Spleen (tissue), 11 donors: ENCODE results near the gene SH2D3C. TPM values are rescaled to one million over a fixed set of nuclear protein-coding genes. Genes with fewer than 3 reads are reported as not detected.

Source experiments
- DNase-seq: peaks from one replicate; pipeline ENCODE4 v3.0.0-alpha.2; 2020
- H3K27ac ChIP-seq, 8 donors: fragments of 200-600 bp; sonication (generic) in 7 of 8; 1 replicate in 4 of 8; 2 replicates in 4 of 8; pipeline versions ENCODE4 v1.5.0 to v1.8.0; 2016 to 2021; ENCODE audit warnings: inconsistent platforms in 4 of 8, mild to moderate bottlenecking in 4 of 8, moderate library complexity in 1 of 8
- H3K27me3 ChIP-seq, 7 donors: fragments of 200-600 bp; sonication (generic) in 6 of 7; replicated peaks in 1 of 7; 1 replicate in 4 of 7; 2 replicates in 3 of 7; pipeline versions ENCODE4 v1.5.0 to v1.8.0; 2016 to 2021; ENCODE audit warnings: inconsistent platforms in 3 of 7, mild to moderate bottlenecking in 1 of 7
- H3K36me3 ChIP-seq, 6 donors: fragments of 200-600 bp; sonication (generic) in 5 of 6; 1 replicate in 4 of 6; 2 replicates in 2 of 6; pipeline versions ENCODE4 v1.5.0 to v1.8.0; 2016 to 2021; ENCODE audit warnings: inconsistent platforms in 2 of 6
- H3K4me1 ChIP-seq, 6 donors: fragments of 200-600 bp; sonication (generic) in 5 of 6; 1 replicate in 3 of 6; 2 replicates in 3 of 6; pipeline versions ENCODE4 v1.5.0 to v1.8.0; 2016 to 2021; ENCODE audit warnings: inconsistent platforms in 3 of 6
- H3K4me3 ChIP-seq, 8 donors: fragments of 200-600 bp; sonication (generic) in 7 of 8; 1 replicate in 4 of 8; 2 replicates in 4 of 8; pipeline versions ENCODE4 v1.5.0 to v1.8.0; 2016 to 2021; ENCODE audit warnings: inconsistent platforms in 4 of 8, mild to moderate bottlenecking in 4 of 8, moderate library complexity in 2 of 8
- H3K9me3 ChIP-seq, 8 donors: fragments of 200-600 bp; sonication (generic) in 7 of 8; 1 replicate in 4 of 8; 2 replicates in 4 of 8; pipeline versions ENCODE4 v1.5.0 to v1.8.0; 2016 to 2021; ENCODE audit warnings: inconsistent platforms in 4 of 8
- POLR2A ChIP-seq, 3 donors: fragments of 450-650 bp; IDR thresholded peaks; one replicate each; pipeline ENCODE4 v1.5.1; 2017; ENCODE audit warnings: antibody characterized with exemption in 3 of 3, mild to moderate bottlenecking in 1 of 3
- POLR2AphosphoS5 ChIP-seq, 3 donors: sonication (generic); formaldehyde crosslinking; IDR thresholded peaks; one replicate each; pipeline ENCODE4 v1.5.1; 2017; ENCODE audit warnings: antibody characterized with exemption in 3 of 3
- WGBS, 5 donors: extraction: QIAGEN DNeasy Blood & Tissue Kit in 3 of 5; methylation state at CpG; one replicate each; pipeline versions ENCODE4 v1.1.5 to v1.1.7; 2013 to 2018; 5-methylcytosine and 5-hydroxymethylcytosine counted together
- intact Hi-C: fragments of 100-400 bp; cut with DNase I; formaldehyde crosslinking; loops from one replicate; pipeline ENCODE4 v1.15.0; 2023; ENCODE audit warnings: low total_unique reads
- polyA plus RNA-seq, 3 donors: library from polyadenylated mRNA; stranded (reverse); fragments of 200-250 nt; gene quantifications; one replicate each; pipeline ENCODE4 v1.2.1, GENCODE V29; 2013
- total RNA-seq, 7 donors: library from RNA; depleted of rRNA in 3 of 7; stranded (reverse); fragments of >200 nt in 3 of 7; fragmentation: NEBNext Ultra II Directional in 4 of 7; extraction: Animal tissue kit (Norgen Biotek cat#: 25700) in 4 of 7; gene quantifications; one replicate each; pipeline versions ENCODE4 v1.1.0 to v1.2.1, GENCODE V29; 2016 to 2021
- TF ChIP-seq, protein P1 (sequence below), 11 experiments: fragments of 200-600 bp in 7 of 11; fragments of 450-650 bp in 4 of 11; sonication (generic) in 4 of 11; IDR thresholded peaks in 8 of 11; conservative IDR thresholded peaks in 3 of 11; 1 replicate in 7 of 11; 2 replicates in 4 of 11; pipeline versions ENCODE4 v1.4.0 to v1.8.0; 2016 to 2021; ENCODE audit warnings: antibody characterized with exemption in 11 of 11, inconsistent platforms in 4 of 11, mild to moderate bottlenecking in 1 of 11
- donor health status: healthy with polysubstance abuse.
- donor health status: DM: no; HTN: no; CAD: no; lungs with moderate emphysema.
- donor health status: DM: no; HTN: no; CAD: no.
- donor health status: Bipolar disorder and iron deficiency.
- donor health status: healthy.
- donor health status: DM: no; HTN: no; CAD: no.
- donor health status: DM: yes; HTN: yes; CAD: no.

Gene SH2D3C
- total and polyA plus RNA-seq, 10 donors = 27.0 to 85.4 (median 50.9) TPM

DNA sequence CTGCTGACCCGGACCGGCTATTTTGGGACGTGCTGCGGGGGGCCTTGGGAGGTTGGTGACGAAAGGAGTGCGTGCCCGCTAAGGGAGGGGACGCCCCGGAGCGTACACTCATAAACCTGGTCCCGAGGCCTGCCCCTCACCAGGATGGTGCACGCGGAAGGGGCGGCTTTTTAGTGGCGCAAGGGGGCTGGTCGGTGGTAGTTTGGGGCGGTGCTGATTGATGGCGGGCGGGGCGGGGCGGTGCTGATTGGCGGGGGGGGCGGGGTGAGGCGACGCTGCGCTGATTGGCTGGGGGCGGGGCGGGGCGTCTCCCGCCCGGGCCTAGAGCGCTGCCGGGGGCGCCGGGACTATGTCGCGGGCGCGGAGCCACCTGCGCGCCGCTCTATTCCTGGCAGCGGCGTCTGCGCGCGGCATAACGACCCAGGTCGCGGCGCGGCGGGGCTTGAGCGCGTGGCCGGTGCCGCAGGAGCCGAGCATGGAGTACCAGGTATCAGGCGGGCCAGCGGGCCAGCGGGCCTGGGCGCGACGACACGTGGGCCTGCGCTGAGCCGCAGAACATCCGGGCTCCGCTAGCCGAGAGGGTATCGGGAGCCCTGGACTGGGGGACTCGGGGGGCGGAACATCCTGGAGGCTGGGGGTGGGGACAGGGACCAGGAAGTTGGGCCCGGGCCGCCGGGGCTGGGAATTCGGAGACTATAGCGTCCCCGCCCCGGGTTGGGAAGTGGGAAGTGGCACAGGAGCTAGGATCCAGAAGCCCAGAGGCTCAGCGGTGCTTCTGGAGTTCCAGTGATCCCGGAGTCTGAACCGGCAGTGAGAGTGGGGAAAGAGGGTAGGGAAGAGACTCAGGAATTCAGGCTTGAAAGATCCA is 24.3 kb upstream of the SH2D3C start, which contains the start of gene FPGS:
Gene FPGS (plus strand): TSS at position 307 of the 868 bp plus-strand sequence. CDS start 43 bp downstream, at position 350.
- peak; percentile 95 for DNase-seq
- Histone ChIP-seq H3K4me3 (peak within 1 kb of the TSS; percentile 68 to 92 (median 78)), H3K9me3 (no peaks in the 10 kb centered on the region), H3K27me3 (no peaks in the 10 kb centered on the region), H3K4me1 (peaks cover 13 to 74% (median 52%) of the 10 kb centered on the region in 6 donors), H3K27ac (peak within 1 kb of the TSS; percentile 84 to 97 (median 92)), H3K36me3 (peaks cover 0 to 36% (median 17%) of the 10 kb centered on the region in 6 donors)
- intact Hi-C loops = no loop called here
- TF ChIP-seq POLR2A (IDR thresholded peaks at IDR 0.05) (peak; percentile 28 to 57 (median 31)), POLR2AphosphoS5 (IDR thresholded peaks at IDR 0.05) (peak; percentile 85 to 88 (median 88))
- TF ChIP-seq, protein P1, sequence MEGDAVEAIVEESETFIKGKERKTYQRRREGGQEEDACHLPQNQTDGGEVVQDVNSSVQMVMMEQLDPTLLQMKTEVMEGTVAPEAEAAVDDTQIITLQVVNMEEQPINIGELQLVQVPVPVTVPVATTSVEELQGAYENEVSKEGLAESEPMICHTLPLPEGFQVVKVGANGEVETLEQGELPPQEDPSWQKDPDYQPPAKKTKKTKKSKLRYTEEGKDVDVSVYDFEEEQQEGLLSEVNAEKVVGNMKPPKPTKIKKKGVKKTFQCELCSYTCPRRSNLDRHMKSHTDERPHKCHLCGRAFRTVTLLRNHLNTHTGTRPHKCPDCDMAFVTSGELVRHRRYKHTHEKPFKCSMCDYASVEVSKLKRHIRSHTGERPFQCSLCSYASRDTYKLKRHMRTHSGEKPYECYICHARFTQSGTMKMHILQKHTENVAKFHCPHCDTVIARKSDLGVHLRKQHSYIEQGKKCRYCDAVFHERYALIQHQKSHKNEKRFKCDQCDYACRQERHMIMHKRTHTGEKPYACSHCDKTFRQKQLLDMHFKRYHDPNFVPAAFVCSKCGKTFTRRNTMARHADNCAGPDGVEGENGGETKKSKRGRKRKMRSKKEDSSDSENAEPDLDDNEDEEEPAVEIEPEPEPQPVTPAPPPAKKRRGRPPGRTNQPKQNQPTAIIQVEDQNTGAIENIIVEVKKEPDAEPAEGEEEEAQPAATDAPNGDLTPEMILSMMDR (IDR thresholded peaks at IDR 0.05 in 8 of 11, conservative IDR thresholded peaks at IDR 0.05 in 3 of 11) = peak in 1 of 11 experiments; percentile 28
- 0 to 1% (median 0%) methylated on average over 13 to 83 of the region's 83 CpGs for whole genome bisulfite sequencing, 5 donors

DNA sequence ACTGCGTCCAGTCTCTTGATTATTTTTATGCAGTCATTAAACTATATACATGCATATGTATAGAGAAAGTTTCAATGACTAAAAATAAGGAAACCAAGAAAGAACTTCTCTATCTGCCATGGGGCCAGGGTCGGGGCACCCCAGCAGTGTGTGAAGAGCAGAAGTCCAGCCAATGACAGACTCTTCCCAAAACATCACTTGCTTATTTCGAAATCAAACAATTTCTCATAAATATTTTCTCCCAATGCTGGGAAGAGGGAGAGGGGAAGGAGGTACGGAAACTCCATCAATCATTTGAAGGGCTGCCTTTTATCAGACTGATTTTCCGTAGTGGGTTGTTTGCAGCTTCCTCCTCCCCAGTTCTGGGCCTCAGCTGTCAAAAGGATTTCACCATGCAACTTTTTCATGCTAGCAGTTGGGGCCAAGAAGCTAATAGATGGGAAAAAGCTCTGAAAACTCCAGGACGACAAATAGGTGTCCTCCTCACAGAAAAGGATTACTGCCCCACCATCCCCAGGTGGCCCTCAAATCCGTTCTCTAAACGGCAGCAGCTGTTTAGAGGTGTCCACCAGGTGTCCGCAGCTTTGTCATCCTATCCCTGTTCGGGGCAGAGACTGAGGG is 23.6 kb upstream of the SH2D3C start:
- Histone ChIP-seq H3K27ac (peak overlapping the region; percentile 83 to 97 (median 92)), H3K36me3 (peaks cover 0 to 29% (median 10%) of the 10 kb centered on the region in 6 donors), H3K9me3 (no peaks in the 10 kb centered on the region), H3K27me3 (no peaks in the 10 kb centered on the region), H3K4me1 (peaks cover 17 to 74% (median 59%) of the 10 kb centered on the region in 6 donors), H3K4me3 (peak overlapping the region; percentile 39 to 92 (median 78))
- TF ChIP-seq, protein P1 (IDR thresholded peaks at IDR 0.05 in 8 of 11, conservative IDR thresholded peaks at IDR 0.05 in 3 of 11) = peak in 2 of 11 experiments; percentile 10 to 16
- no peak for TF ChIP-seq POLR2AphosphoS5 (IDR thresholded peaks at IDR 0.05)
- WGBS, 5 donors = 11 to 17% (median 13%) methylated on average over 10 of the region's 10 CpGs
- no peak for DNase-seq
- intact Hi-C loops = no loop called here

DNA sequence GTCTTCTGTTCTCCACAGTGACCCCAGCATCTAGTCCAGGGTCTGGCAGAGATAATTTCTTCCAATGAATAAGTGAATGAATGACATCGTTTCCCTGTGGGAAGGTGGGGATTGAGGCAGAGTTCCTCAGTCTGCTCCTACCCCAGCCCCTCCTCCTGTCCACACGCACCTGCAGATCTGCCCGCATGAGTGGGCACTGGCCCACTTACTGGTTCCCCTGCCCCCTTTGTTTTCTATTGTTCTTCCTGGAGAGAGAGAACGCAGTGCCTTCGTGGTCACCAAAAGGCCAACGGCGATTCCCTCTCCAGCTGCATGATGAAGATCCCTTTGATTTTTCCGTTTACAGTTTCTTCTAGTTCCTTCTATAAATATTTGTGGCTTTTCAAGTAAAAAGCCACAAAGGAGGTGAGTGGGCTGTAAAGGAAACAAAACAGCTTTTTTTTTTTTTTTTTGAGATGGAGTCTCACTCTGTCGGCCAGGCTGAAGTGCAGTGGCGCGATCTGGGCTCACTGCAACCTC is 18.4 kb upstream of the SH2D3C start:
- Histone ChIP-seq H3K27me3 (no peaks in the 10 kb centered on the region), H3K9me3 (no peaks in the 10 kb centered on the region), H3K27ac (peak overlapping the region in 7 of 8 donors; percentile 51 to 75 (median 60)), H3K4me3 (peak overlapping the region in 2 of 8 donors; percentile 4 to 8), H3K4me1 (peaks cover 19 to 77% (median 56%) of the 10 kb centered on the region in 6 donors), H3K36me3 (peaks cover 0 to 28% (median 15%) of the 10 kb centered on the region in 6 donors)
- intact Hi-C loops = loop anchor here (10.0 kb wide), 1 partner anchor 68 kb away; no protein-coding TSS in a partner anchor
- TF ChIP-seq POLR2A (IDR thresholded peaks at IDR 0.05) = no peak
- no peak for TF ChIP-seq POLR2AphosphoS5 (IDR thresholded peaks at IDR 0.05)
- TF ChIP-seq, protein P1 (IDR thresholded peaks at IDR 0.05 in 8 of 11, conservative IDR thresholded peaks at IDR 0.05 in 3 of 11) = no peak
- 6 to 21% (median 10%) methylated on average over 11 of the region's 11 CpGs for WGBS, 5 donors
- DNase-seq = no peak
